H4 (cell line): ENCODE measurements around the gene LAMP1. TPM values are rescaled to one million over a fixed set of nuclear protein-coding genes. Genes with fewer than 3 reads are reported as not detected.
"Not testable (repeated sequence)": the region's sequence is repeated elsewhere in the genome, so short reads cannot be mapped to it uniquely, and the experiment has no call there.

Source experiments
- DNase-seq: peaks from one replicate; pipeline ENCODE4 v3.0.0-alpha.2; 2015; ENCODE audit warnings: low spot score
- total RNA-seq: library from RNA; depleted of rRNA; stranded (reverse); fragments of >200 nt; shearing (Covaris generic); gene quantifications from 2 replicates; pipeline ENCODE4 v1.2.3, GENCODE V29; 2014

Gene LAMP1
- total RNA-seq, 1 experiment from 2014 or later = 77.3 TPM

DNA sequence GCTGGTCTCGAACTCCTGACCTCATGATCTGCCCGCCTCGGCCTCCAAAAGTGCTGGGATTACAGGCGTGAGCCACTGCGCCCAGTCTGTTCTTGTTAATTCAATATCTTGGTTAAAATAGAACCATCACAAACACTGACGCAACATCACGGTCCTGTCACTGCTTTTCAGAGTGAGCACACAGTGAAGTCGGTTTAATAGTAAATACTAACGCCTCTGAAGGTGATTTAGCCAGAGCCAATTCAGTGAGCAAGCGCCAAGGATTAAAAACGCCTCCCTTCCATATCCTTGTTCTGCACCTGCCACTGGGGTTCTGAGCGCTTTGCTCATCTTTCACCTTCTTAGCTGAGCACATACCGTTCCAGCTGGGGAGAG is 30.3 kb downstream of the LAMP1 start:
- DNase-seq = no peak

DNA sequence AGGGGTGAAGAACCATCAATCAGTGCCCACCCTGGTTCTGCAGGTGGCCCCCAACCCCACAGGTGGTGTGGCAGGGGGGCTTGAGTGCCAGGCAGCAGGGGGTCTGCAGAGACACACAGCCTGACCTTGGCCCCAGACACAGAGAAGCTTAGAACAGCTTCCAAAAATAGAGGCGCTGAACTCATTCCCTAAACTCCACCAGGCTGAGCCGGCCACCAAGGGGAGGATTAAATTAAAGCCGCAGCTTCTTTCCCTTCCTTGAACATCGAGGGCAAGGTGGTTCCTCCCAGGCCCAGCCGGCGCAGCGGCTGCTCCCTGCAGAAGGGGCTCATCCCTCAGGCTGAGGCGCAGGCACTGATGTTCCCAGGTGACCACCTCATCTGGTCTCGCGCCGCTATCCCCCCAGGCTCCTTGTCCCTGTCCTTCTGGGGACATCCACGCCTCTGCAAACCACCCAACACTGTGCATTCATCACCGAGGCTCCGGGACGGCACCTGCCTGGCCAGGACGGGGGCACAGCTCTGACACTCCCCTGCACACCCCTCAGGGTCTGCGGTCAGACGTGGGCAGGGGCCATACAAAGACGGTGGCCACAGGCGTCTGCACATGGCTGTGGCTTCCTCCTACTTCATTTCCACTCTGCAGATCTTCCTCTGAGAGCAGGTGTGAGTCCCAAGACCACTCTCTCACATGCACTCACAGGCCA is 30.9 kb downstream of the LAMP1 start:
- no peak for DNase-seq

DNA sequence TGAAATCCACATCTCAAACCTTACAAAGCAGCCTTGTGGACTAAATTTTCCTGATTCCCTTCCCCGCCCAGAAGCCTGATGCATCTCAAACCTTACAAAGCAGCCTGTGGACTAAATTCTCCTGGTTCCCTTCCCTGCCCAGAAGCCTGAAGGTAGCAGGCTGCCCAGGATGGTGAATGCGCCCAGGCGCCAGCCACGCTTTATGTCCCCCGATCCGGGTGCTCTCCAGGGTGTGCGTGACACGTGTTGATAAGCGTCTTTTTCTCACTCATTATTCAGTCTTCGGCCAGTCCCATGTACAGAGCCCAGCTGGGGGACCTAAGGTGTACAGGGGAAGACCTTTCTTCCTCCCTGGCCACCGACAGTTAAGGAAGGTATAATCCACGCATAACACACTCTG is 31.8 kb downstream of the LAMP1 start:
- DNase-seq = no peak

DNA sequence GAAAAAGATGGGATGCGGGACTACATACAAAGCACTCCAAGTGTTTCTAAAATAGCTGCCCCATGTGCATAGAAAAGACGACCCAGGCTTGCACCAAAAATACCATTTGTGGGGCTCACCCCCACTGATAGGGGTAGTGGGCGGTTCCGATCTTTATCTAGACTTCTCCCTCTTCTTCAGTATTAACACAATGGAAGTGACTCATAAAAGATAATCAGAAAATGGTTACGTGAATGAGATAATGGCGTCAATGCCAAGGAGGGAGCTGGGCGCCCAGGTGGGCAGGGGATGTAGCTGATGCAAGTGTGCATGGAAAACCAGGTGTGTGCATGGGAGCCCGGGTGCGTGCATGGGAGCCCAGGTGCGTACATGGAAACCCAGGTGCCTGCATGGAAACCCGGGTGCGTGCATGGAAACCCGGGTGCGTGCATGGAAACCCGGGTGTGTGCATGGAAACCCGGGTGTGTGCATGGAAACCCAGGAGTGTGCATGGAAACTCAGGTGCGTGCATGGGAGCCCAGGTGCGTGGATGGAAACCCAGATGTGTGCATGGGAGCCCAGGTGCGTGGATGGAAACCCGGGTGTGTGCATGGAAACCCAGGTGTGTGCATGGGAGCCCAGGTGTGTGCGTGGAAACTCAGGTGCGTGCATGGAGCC is 32.7 kb downstream of the LAMP1 start:
- DNase-seq = no peak

DNA sequence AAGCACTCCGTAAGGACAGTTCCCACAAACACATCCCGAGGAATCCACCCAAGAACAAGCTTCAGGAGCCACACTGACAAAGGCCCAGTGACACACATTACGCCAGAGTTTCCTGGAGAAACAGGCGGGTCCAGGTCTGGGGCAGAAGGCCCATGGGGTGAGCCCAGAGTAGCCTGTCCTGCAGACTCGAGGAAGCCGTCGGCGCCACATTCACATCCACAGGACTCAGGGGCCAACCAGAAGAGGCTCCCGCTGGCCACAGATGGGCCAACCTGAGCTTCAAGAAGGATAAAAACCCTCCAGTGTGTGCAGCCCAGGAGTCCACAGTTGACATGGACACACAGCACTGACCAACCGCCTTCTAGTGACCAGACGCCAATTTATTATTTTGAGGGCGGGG is 35.6 kb downstream of the LAMP1 start:
- no peak for DNase-seq

DNA sequence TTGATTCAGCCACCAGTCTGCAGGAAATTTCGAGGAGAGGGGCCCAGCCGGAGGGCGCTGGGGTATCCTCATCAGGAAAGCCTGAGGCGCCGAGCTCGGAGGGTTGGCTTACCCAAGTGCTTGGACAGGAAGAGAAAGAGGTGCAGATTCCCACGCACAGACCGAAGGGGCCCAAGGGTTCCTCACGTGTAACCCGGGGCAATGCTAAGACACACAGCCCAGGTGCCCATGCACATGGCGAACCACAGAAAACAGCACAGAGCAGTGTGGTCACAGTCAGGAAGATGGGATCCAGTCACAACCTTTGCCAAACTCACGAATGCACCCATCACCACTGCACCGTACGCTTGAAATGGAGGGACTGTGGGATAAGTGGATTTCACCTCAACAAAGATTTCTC is 36.0 kb downstream of the LAMP1 start:
- no peak for DNase-seq

DNA sequence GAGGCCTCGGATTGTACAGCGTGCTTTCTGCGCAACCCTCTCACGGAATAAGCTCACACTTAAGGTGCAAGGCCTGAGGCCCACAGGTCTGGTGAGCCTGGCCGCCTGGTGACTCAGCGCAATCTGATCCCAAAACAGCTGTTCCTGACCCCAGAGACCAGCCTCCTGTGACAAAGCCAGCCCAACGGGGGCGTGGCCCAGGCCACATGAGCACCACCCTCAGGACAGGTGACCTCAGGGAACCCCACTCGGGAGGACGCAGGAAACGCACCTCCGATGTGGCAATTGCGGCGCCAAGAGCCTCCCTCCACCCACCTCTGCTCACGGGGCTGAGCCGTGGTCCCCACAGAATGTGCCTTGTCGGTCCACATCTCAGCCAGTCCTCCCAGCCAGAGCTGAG is 40.5 kb downstream of the LAMP1 start:
- no peak for DNase-seq

DNA sequence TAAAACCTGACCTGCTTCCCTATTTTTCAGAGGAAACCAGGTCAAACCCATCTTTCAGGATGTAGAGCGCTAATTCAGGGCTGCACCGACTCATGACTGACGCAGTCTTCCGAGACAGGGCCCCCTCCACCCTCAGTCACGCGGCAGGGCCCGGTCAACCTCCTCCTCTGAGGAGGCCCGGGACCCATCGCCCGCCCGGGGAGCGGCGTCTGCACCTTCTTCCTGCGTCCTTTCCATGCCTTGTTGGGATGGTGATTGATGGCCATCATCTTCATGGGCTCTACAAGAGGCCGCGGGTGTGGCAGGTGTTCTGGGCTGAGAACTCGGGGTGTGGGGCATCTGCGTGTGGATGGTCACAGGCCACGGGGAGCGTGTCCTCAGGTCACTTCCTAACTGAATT is 40.9 kb downstream of the LAMP1 start:
- DNase-seq = no peak

DNA sequence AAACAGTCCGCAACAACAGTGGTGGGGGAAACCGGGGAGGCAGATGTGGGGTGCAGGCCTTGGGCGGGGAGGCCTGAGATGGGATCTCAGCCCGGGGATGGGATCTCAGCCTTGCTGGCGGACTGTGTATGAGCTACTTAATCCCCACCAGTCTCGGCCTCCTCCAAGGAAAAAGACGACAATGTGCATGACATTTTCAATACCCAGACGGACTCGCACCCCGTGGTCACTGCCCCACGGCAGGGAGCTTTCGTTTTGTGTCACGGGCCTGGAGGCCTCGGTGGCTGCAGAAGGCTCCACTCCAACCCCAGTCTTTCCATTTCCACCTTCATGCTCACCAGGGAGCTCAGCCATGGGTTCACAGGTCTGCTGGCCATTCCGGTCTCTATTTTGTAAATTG is 41.4 kb downstream of the LAMP1 start:
- DNase-seq = no peak

DNA sequence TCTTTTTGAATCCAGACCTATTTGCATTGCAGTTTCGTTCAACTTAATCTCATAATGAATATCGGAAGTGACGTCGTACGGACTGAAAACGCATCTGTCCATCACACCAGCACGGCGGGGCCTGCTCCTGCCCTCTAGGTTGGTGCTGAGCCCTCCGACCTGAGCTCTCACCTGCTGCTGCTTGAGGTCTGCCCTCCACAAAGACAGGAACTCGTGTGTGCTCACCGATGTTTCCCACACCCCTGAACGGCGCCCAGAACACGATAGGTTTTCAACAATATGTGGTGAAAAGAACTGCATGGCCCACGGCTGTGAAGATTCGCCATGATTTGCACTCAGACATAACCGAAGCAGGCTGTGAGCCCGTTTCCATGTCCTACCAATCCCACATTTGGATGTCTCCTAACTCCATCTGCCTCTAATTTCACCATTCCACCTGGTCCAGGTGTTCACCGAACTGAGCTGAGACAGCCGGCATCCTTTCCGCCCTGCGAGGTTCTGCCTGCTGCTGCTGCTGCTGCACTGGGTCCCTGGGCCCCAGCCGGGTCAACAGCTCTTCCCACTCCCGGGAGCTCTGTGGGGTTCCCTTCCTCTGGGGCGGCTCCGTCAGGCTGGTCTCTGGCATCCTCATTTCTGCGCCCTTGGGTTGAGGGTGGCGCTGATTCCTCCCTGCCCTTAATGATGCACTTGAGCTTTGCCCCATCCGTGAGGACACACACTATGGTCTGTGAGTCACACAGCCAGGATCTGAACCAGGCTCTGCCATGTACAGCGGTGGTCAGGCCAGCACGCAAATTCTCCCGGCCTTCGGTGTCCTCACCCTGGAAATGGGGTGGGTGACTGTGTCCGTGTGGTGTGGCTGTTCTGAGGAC is 46.0 kb downstream of the LAMP1 start:
- DNase-seq = no peak

DNA sequence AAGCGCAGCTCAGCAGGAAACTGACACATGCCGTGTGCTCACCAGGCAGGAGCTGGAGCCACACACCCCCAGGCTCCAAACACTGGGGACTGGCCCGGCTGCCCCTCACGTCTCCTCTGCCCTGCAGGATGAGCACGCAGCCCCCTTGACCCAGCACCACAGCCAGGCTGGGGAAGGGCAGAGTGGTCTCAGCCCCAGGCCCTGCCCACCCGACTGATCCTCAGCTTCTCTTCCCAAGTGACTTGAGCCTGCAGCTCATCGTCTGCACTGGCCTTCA is 46.6 kb downstream of the LAMP1 start:
- DNase-seq = no peak

DNA sequence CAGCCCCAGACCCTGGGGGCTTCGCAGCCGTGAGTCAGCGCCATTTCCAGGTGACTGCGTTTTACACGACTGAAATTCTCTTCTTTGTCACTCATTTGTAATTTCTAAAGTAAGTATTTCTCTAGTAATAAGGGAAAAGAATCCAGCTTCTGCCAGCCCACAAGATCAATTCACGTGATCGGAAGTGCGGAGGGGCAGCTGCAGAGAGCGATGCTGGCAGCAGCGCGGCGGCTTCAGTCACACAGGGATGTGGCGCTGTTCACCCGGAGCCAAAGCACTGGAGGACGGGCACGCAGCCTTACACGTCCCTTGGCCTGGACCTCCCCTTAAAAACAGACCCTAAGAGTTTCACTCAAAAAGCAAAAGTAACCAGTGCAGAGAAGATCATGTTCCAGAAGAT is 48.4 kb downstream of the LAMP1 start:
- no peak for DNase-seq

DNA sequence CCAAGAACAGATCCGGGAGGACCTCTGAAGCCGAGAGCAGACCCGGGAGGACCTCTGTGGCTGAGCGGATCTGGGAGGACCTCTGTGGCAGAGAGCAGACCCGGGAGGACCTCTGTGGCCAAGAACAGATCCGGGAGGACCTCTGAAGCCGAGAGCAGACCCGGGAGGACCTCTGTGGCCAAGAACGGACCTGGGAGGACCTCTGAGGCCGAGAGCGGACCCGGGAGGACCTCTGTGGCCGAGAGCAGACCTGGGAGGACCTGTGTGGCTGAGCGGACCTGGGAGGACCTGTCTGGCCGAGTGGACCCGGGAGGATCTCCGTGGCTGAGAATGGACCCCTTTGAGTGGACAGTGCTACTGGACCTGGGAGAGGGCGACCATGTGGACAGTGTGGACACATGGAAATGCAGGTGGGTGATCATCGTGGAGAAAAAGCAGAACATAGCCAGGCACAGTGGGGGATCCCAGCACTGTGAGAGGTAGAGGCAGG is 50.7 kb downstream of the LAMP1 start:
- DNase-seq = not testable (repeated sequence)

DNA sequence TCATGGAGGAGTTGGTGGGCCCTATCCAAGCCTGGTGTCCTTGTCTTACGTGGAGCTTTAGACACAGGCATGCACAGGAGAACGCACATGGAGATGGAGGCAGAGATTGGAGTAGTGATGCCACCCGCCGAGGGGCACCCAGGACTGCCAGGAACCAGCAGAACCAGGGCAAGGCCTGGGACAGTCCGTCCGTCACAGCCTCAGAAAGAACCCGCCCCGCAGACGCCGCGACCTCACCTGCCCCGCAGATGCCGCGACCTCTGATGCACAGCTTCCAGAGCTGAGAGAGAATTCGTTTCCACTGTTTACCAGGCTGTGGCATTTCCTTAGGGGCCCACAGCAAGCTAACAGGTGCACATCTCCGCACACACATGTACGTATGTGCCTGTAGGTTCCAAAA is 51.6 kb downstream of the LAMP1 start:
- DNase-seq = no peak

DNA sequence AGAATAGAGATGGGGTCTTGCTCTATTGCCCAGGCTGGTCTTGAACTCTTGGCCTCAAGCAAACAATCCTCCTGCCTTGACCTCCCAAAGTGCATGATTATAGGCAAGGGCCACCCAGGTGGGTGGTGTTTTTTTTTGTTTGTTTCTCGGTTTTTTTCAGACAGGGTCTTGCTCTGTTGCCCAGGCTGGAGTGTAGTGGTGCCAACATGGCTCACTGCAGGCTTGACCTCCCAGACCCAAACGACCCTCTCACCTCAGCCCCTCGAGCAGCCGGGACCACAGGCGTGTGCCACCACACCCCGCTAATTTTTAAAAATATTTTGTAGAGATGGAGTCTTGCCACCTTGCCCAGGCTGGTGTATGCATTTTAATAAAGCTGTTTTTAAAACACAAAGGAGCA is 52.0 kb downstream of the LAMP1 start:
- no peak for DNase-seq

DNA sequence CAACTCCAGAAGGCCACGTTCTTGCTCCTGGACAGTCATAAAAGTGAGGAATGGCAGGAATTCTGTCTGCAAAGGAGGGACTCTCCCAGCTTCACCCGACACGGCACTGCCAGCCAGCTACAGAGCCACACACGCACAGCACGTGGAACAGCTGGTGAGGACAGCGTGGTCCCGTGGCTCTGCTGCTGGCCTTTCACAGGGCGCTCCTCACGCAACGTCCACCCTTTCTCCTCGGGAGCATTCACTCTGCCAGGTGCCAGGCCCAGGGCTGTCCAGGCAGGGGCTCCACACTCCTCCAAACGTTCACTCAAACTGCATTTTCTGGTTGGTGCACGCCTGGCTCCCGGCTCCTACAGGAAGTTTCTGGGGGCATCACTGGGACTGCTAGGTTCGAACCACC is 52.5 kb downstream of the LAMP1 start:
- no peak for DNase-seq

DNA sequence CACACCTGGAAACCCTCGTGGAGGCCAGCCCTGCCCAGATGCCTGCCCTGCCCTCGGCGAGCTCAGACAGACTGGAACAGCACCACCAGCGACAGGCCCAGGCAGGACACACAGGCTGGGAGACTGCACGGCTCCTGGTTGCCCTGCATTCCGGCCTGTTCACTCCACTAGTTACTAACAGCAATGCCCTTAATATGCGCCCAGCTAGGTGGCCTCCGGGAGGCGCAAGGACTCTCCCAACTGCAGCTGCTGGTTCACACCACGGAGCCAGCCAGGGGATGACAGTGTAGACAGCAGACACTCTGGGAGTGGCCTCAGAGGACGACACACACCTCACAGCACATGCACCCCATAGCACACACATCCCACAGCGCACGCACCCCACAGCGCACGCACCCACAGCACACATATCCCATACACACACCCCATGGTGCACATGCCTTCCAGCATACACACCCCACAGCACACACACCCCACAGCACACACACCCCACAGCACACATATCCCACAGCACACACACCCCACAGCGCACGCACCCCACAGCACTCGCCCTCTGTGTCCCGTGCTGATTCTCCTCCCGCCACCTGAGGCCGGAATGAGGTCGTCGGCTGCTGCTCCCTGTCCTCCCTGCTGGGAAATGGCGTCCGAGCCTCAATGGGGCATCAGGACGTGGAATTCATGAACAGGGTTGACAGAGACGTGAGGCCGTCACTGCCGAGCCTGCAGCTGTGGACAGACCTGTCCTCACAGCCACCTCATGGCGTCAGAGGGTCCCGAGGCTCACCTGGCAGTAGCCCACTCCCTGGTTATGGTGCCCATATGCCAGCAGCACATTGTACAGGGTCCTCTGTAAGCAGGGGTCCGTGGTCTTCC is 53.3 kb downstream of the LAMP1 start:
- DNase-seq = no peak

DNA sequence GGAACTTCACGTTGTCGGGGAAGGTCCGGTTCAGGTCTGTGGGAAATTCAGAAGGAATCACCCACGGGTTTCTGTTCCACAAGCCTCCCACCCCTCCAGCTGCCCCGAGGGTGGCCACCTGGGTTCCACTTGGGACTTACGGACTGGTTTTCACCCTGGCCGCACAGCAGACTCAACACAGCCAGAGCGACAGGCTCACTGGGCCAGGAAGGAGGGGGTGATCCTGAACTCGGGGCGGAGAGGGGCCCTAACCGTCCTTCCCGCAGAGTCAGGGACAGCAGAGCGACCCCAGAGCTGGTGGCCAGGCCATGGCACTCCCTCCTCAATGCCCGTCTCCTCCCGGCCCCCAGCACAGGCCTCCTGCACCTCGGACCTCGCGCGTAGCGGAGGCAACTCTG is 53.9 kb downstream of the LAMP1 start:
- DNase-seq = no peak

DNA sequence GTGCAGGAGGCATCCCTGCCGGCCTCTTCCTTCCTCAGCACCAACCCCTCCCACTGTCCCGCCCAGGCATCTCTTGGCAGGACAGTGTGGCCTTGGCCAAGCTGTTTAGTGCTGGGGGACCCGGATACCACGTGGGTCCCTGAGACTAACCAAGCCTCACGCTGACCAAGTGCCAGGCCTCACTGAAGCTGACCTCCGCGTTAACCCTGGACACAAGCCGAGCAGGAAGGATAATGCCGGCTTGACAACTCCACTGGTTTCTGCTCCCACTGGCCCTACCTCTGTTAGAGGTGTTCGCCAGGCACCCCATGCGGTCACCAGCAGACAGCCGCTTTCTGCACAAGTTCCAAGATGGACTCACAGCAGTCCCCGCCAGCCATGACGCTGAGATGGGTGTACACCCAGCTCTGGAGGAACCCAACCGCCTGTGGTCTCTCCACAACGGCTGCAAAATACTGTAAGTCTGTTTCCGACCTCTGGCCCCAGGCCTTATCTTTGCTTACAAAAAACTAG is 54.5 kb downstream of the LAMP1 start:
- DNase-seq = no peak

DNA sequence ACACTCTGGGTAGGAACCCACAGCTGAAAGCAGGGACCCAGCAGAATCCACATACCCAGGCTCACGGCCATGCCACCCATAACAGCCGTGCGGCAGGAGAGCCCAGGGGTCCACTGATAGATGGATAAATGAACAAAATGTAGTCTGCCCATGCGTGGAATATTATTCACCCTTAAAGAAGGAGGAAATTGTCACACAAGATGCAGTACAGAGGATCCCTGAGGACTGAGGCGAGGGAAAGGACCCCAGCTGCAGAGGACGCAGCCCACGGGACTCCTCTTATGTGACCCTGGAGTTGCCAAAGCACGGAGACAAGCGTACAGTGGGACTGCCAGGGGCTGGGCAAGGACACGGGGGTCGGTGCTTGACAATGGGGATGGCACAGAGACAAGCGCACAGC is 56.2 kb downstream of the LAMP1 start:
- no peak for DNase-seq

DNA sequence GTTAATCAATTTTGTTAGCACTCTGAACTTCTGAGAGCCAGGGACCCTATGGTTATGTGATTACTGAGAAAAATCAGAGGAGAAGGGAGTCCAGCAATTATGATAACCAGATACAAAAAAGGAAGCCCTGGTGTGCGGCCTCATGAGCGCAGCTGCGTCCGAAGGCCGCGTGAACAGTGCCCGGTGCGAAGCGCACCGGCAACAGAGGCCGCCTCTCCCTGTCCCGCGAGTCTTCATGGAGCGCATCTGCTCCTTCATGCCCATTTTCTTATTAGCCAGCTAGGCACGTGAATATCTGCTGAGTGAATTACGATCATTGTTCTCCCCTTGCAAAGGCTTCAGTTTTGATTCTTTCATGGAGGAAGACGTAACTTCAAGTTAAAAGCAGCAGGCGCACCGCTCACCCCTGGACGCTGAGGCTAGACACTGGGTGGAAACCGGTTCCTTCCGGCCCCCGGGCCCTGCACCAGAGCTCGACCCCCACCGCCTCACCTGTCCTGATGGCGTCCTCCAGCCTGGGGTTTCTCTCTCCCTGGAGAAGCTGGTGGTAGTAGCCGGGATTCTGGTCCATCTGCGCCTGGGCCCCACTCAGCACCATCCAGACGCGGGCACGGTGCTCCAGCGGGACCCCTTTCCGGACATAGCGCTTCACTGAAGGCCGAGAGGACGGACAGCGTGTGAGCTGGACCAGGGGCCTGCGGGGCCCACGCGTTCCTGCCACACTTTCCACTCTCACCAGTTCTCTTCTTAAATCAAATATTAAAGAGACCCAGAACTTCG is 58.0 kb downstream of the LAMP1 start:
- DNase-seq = no peak
